ENCODE data around the gene DISP1.

The DISP1 gene, protein sequence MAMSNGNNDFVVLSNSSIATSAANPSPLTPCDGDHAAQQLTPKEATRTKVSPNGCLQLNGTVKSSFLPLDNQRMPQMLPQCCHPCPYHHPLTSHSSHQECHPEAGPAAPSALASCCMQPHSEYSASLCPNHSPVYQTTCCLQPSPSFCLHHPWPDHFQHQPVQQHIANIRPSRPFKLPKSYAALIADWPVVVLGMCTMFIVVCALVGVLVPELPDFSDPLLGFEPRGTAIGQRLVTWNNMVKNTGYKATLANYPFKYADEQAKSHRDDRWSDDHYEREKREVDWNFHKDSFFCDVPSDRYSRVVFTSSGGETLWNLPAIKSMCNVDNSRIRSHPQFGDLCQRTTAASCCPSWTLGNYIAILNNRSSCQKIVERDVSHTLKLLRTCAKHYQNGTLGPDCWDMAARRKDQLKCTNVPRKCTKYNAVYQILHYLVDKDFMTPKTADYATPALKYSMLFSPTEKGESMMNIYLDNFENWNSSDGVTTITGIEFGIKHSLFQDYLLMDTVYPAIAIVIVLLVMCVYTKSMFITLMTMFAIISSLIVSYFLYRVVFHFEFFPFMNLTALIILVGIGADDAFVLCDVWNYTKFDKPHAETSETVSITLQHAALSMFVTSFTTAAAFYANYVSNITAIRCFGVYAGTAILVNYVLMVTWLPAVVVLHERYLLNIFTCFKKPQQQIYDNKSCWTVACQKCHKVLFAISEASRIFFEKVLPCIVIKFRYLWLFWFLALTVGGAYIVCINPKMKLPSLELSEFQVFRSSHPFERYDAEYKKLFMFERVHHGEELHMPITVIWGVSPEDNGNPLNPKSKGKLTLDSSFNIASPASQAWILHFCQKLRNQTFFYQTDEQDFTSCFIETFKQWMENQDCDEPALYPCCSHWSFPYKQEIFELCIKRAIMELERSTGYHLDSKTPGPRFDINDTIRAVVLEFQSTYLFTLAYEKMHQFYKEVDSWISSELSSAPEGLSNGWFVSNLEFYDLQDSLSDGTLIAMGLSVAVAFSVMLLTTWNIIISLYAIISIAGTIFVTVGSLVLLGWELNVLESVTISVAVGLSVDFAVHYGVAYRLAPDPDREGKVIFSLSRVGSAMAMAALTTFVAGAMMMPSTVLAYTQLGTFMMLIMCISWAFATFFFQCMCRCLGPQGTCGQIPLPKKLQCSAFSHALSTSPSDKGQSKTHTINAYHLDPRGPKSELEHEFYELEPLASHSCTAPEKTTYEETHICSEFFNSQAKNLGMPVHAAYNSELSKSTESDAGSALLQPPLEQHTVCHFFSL (N-terminal part only)

GRCh38 chr1:222814536-222815439, at the start of gene DISP1:
Gene DISP1, plus strand, starts transcription at chr1:222815039. Its CDS starts 127,785 bp downstream, at chr1:222942824.
- peak within 1 kb of the TSS; percentile 86 for H3K4me3 ChIP-seq (ENCODE audit: low read depth, low read length)
- TF ChIP-seq CTCF (conservative IDR thresholded peaks at IDR 0.05; ENCODE audit: low read depth, low read length): no peak
- DNase-seq (ENCODE audit: low read depth): peak; percentile 80

GRCh38 chr1:222767152-222767571, 47.7 kb upstream of the DISP1 start:
- no peak for TF ChIP-seq CTCF (conservative IDR thresholded peaks at IDR 0.05; ENCODE audit: low read depth, low read length)
- no peak for DNase-seq (ENCODE audit: low read depth)
- H3K4me3 ChIP-seq (ENCODE audit: low read depth, low read length): no peak overlapping the region

DNA sequence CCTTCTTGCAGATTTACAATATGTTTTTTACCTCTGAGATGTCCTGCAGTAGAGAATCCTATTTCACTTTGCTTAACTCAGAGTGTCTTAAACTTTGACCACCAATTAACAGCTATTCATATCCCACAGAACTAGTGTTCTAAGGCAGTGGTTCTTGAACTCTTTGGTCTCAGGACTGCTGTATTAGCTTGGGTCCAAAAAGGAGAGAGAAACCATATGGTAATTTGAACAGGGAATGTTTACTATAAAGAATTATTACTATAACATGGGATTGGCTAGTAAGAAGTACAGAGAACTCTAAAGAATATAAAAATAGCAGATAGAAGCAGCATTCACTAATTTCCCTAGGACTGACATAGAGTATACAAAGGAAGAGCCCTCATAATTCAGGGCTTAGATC, 46.2 kb upstream of the DISP1 start:
- DNase-seq (ENCODE audit: low read depth): no peak
- H3K4me3 ChIP-seq (ENCODE audit: low read depth, low read length): no peak overlapping the region
- no peak for TF ChIP-seq CTCF (conservative IDR thresholded peaks at IDR 0.05; ENCODE audit: low read depth, low read length)

DNA sequence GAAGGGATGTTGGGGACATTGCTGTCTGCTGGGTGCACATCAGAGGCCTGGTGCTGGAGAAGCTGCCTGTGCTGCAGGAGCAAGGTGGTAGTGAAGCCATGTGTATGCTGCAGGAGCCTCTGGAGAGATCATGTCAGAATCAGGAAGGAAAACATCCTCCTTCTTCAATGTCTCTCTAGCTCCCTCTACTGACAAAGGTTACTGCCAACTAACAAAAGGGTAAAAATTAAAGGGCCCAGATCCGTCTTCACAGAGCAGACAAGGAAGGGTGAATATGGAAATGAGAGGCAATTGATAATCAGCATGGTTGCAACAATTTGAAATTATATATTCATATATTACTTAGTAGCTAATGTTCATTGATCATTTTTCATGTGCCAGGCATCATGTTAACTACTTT, 45.7 kb upstream of the DISP1 start:
- no peak for DNase-seq (ENCODE audit: low read depth)
- no peak overlapping the region for H3K4me3 ChIP-seq (ENCODE audit: low read depth, low read length)
- TF ChIP-seq CTCF (conservative IDR thresholded peaks at IDR 0.05; ENCODE audit: low read depth, low read length): peak; percentile 9

GRCh38 chr1:222769971-222770620, 44.7 kb upstream of the DISP1 start:
- H3K4me3 ChIP-seq (ENCODE audit: low read depth, low read length): no peak overlapping the region
- TF ChIP-seq CTCF (conservative IDR thresholded peaks at IDR 0.05; ENCODE audit: low read depth, low read length): no peak
- no peak for DNase-seq (ENCODE audit: low read depth)

All from choroid plexus epithelial cell (primary cell).